ENCODE measurements around the gene NCCRP1. TPM values are rescaled to one million over a fixed set of nuclear protein-coding genes. Genes with fewer than 3 reads are reported as not detected.
"Not testable (repeated sequence)": the region's sequence is repeated elsewhere in the genome, so short reads cannot be mapped to it uniquely, and the experiment has no call there.

NCCRP1 gene
- total RNA-seq, 1 donor from 2014 or later: 18.4 TPM

DNA sequence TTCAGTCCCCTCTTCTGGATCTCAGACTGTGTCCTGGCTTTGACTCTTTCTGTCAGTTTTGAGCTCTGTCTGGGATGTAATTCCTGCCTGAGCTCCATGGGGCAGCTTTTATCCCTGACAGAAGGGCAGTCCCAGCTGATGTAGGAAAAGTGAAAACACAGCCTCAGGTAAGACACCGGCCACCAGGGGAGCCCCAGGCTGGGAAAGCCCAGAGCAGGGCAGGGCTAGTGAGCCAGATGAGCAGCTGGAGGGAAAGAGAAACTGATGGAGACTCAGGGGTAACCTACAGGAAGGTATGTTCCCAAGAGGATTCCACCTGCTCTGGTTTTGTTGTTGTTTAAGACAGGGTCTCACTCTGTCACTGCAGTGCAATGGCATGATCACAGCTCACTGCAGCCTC is 48.4 kb downstream of the NCCRP1 start:
- not testable (repeated sequence) for DNase-seq (ENCODE audit: low spot score)

DNA sequence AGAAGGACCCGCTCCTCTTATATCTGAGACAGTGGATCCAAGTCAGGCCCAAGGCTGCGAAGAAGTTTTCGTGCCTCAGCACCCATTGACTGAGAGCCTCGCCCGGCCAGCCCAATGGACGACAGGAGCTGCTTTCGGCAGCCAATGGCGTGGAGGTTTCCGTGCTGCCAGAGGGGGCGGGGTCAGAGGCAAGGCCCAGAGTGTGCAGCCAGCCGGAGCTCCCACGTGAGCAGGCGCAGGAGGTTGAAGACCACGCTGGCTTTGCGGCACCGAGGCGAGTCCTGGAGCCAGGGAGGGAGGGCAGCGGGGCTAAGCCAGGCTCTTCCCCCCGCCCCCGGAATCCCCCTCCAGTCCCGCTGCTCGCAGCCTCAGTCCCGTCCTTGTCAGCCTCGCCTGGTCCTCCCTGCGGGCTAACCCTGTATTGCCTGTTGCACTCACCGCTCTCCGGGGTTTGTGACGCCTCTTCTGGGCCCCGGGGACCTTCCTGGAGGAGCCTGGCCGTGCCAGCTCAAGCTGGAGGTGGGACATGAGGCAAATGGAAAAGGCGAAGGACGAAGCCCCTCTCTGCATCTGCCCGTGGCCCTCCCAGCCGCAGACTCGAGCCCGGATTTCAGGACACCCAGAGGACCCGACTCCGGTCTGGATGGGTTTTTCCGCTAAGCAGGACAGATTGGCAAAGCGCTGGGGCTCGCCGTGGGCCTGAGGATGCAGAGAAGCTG is 50.3 kb downstream of the NCCRP1 start:
- DNase-seq (ENCODE audit: low spot score): no peak

DNA sequence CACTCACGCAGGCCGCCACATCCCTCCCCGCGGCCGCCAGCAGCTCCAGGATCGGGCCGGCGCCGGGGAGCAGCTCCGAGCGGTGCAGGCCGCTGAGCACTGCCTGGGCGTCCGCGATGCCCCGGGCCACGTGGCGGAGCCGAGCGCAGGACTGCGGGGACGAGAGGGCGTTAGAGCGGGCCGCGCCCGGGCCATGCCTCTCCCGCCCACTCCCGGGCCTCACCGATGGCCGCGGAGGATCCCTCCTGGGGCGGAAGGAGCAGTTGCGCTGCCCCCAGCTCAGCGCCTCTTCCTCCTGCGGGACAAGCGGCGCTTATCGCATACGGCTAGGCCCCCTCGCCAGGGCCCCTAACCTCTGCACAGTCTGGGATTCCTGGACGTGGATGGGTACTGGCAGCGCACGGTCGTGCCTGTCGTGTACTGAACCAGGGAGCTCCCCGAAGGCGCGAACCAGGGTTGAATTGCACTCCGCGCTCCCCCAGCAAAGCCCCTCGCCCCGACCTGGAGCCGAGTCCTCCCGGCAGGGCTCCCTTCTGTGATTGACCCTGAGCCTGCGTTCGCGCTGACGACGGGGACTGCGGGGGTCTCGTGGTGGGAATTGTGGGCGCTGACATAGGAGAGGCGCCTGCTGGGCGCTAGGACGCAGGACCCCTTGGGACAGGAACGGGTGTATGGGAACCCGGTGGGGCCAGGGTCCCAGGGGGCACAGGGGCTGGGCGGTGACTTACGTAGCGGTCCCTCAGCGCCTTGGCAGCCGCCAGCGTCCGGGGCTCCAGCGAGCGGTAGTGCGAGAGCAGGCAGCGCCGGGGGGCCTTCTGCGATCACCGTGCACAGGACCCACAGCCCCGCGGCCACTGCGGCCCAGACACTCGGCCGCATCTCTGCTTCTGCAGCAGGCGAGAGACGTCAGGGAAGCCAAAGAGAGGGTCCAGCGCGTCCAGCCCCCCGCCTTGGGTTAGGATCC is 51.2 kb downstream of the NCCRP1 start:
- DNase-seq (ENCODE audit: low spot score): no peak

DNA sequence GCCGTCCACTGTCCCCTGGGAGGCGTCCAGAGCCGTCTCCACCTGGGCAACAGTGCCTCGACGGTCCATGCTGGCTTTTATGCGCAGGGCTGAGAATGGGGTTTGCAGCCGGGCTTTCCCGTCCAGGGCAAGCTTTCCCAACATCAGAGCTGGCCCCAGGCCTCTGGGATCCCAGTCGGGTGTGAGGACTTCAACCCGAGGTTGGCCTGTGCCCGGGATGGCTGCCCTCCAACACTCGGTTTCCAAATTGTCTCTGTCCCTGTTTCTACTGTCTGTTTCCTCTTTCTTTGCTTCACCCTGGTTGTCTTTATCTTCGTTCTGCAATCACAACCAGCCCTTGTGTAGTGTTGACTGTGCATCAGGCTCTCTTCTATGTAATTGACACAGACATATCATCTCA is 52.0 kb downstream of the NCCRP1 start, which contains the start of gene IFNL4:
Gene IFNL4 (minus strand): TSS at position 51 of the 400 bp plus-strand sequence.
- DNase-seq (ENCODE audit: low spot score): no peak

DNA sequence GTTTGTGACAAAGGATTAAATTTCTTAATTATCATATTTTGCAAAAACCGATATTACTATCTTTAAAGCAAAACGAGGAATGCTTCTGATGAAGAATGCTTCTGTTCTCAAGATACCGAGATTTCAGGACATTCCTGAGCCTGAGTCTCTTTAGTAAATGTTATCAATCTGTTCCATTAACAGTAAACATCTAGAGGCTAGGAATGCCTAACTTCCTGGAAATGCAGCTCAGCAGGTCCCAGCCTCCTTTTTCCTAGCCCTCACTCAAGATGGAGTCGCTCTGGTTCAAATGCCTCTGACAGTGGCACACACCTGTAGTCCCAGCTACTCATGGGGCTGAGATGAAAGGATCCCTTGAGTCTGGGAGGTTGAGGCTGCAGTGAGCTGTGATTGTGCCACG is 54.3 kb downstream of the NCCRP1 start:
- DNase-seq (ENCODE audit: low spot score): no peak

Other genes starting within 250 kb of the NCCRP1 start
- 14.9 TPM for gene FBXO17, start 221.2 kb upstream of the NCCRP1 start, total RNA-seq
- 48.0 TPM for gene FBXO27, start 164.4 kb upstream of the NCCRP1 start, total RNA-seq
- gene ACP7, start 112.6 kb upstream of the NCCRP1 start, total RNA-seq: 1.8 TPM
- 88.2 TPM for gene PAK4, start 71.2 kb upstream of the NCCRP1 start, total RNA-seq
- not detected for gene SYCN, start 7.3 kb downstream of the NCCRP1 start, total RNA-seq
- gene IFNL3, start 48.0 kb downstream of the NCCRP1 start, total RNA-seq: not detected
- not detected for gene IFNL4, start 51.9 kb downstream of the NCCRP1 start, total RNA-seq
- gene IFNL2, start 71.4 kb downstream of the NCCRP1 start, total RNA-seq: not detected
- not detected for gene IFNL1, start 99.4 kb downstream of the NCCRP1 start, total RNA-seq
- gene LRFN1, start 123.9 kb downstream of the NCCRP1 start, total RNA-seq: 1.7 TPM
- 22.3 TPM for gene GMFG, start 139.1 kb downstream of the NCCRP1 start, total RNA-seq
- gene SAMD4B, start 145.5 kb downstream of the NCCRP1 start, total RNA-seq: 104 TPM
- 36.9 TPM for gene PAF1, start 194.1 kb downstream of the NCCRP1 start, total RNA-seq
- 51.8 TPM for gene MED29, start 194.4 kb downstream of the NCCRP1 start, total RNA-seq
- gene ZFP36, start 209.9 kb downstream of the NCCRP1 start, total RNA-seq: 230 TPM
- gene PLEKHG2, start 215.7 kb downstream of the NCCRP1 start, total RNA-seq: 38.8 TPM
- 2,118 TPM for gene RPS16, start 239.0 kb downstream of the NCCRP1 start, total RNA-seq
- 121 TPM for gene SUPT5H, start 248.6 kb downstream of the NCCRP1 start, total RNA-seq

Measured in ureter (tissue), 1 donor.